Measurements from ENCODE around the gene MAGI1.

DNA sequence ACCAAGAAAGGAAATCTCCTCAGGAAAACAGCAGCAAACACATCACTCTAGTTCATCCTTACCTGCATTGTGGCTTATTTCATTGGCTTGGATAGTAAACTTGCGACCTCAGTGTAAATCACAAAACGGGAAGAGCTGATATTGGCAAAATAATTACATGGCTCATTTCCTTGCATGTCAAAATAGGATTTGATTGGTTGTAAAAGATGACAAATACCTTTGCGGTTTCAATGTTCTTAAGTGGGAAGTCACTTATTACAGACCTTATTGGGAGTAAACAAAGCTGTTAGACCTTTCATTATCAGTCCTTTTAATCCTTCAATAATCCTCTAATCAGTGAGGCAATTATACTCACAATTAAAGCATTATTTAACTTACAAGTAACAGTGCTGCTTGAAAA is 590.6 kb downstream of the MAGI1 start:
- TF ChIP-seq, protein P1, sequence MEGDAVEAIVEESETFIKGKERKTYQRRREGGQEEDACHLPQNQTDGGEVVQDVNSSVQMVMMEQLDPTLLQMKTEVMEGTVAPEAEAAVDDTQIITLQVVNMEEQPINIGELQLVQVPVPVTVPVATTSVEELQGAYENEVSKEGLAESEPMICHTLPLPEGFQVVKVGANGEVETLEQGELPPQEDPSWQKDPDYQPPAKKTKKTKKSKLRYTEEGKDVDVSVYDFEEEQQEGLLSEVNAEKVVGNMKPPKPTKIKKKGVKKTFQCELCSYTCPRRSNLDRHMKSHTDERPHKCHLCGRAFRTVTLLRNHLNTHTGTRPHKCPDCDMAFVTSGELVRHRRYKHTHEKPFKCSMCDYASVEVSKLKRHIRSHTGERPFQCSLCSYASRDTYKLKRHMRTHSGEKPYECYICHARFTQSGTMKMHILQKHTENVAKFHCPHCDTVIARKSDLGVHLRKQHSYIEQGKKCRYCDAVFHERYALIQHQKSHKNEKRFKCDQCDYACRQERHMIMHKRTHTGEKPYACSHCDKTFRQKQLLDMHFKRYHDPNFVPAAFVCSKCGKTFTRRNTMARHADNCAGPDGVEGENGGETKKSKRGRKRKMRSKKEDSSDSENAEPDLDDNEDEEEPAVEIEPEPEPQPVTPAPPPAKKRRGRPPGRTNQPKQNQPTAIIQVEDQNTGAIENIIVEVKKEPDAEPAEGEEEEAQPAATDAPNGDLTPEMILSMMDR (IDR thresholded peaks at IDR 0.05): no peak
- TF ChIP-seq EP300 (IDR thresholded peaks at IDR 0.05) (no peak), POLR2AphosphoS5 (IDR thresholded peaks at IDR 0.05) (no peak), POLR2A (IDR thresholded peaks at IDR 0.05) (no peak)
